HL-60 (cell line): Measurements from ENCODE around the gene RPA1.

ENCODE experiments used
- DNase-seq, 2 experiments: peaks; one replicate each; pipeline ENCODE4 v3.0.0-alpha.2; 2010 to 2020; ENCODE audit warnings: low read depth in 1 of 2, low spot score in 1 of 2
- H3K27ac ChIP-seq: fragments of 250-450 bp; sonication (Bioruptor Pico); replicated peaks from 2 replicates; pipeline ENCODE4 v1.5.1; 2020; ENCODE audit warnings: mild to moderate bottlenecking, moderate library complexity
- H3K27me3 ChIP-seq: fragments of 250-450 bp; sonication (Bioruptor Pico); 2 replicates; pipeline ENCODE4 v1.5.1; 2021; ENCODE audit warnings: mild to moderate bottlenecking, moderate library complexity; ENCODE audit not compliant: insufficient read depth, poor library complexity, severe bottlenecking
- H3K4me3 ChIP-seq: replicated peaks from 2 replicates; pipeline ENCODE4 v1.5.1; 2011; ENCODE audit warnings: mild to moderate bottlenecking, control low read depth, low read length; ENCODE audit not compliant: insufficient read depth
- CTCF ChIP-seq: IDR thresholded peaks from one replicate; pipeline ENCODE4 v1.5.1; 2011; ENCODE audit warnings: low read length, control low read depth, inconsistent platforms; ENCODE audit not compliant: insufficient read depth
- GABPA ChIP-seq: IDR thresholded peaks from 2 replicates; pipeline ENCODE4 v1.6.1; 2012; ENCODE audit warnings: low read depth
- POLR2AphosphoS5 ChIP-seq: IDR thresholded peaks from 2 replicates; pipeline ENCODE4 v1.6.1; 2012; ENCODE audit warnings: low read depth
- REST ChIP-seq: IDR thresholded peaks from 2 replicates; pipeline ENCODE4 v1.6.1; 2012; ENCODE audit warnings: low read depth; ENCODE audit not compliant: insufficient replicate concordance
- SPI1 ChIP-seq: IDR thresholded peaks from 2 replicates; pipeline ENCODE4 v1.6.1; 2012; ENCODE audit warnings: low read depth, mild to moderate bottlenecking, borderline replicate concordance

Gene RPA1

GRCh38 chr17:1897105-1897656, 67.4 kb downstream of the RPA1 start:
- Histone ChIP-seq H3K27me3 (no peaks in the 10 kb centered on the region), H3K27ac (no peak overlapping the region), H3K4me3 (no peak overlapping the region)
- DNase-seq: no peak
- TF ChIP-seq SPI1 (no peak), REST (no peak), POLR2AphosphoS5 (no peak), GABPA (no peak), CTCF (no peak)

- no peaks in the 10 kb centered on the region for H3K27me3 ChIP-seq
- TF ChIP-seq GABPA (no peak), SPI1 (no peak), REST (no peak)
- H3K4me3 ChIP-seq: no peak overlapping the region
- no peak for DNase-seq
- no peak overlapping the region for H3K27ac ChIP-seq
Measured at GRCh38 chr17:1898332-1898731, 68.5 kb downstream of the RPA1 start.

GRCh38 chr17:1898872-1899271, 69.1 kb downstream of the RPA1 start:
- Histone ChIP-seq H3K4me3 (no peak overlapping the region), H3K27ac (no peak overlapping the region), H3K27me3 (no peaks in the 10 kb centered on the region)
- TF ChIP-seq POLR2AphosphoS5 (no peak), GABPA (no peak), REST (no peak), CTCF (no peak), SPI1 (no peak)
- no peak for DNase-seq
